ENCODE results near the gene FBXO8.

FBXO8 gene

GRCh38 chr4:174283507-174284471, at the start of gene FBXO8, which contains the start of gene CEP44:
Gene FBXO8, minus strand, starts transcription at chr4:174283667. Its CDS starts 20,575 bp downstream, at chr4:174263092.
Gene CEP44, plus strand, starts transcription at chr4:174283911. Its CDS starts 15,211 bp downstream, at chr4:174299122.
- Histone ChIP-seq H3K9me3 (ENCODE audit: low read length) (no peaks in the 10 kb centered on the region), H2AFZ (ENCODE audit: low read depth, low read length) (peak within 1 kb of the TSS; percentile 91), H3K4me3 (ENCODE audit: low read length) (peak within 1 kb of the TSS; percentile 86), H3K27me3 (ENCODE audit: insufficient read depth, low read length) (no peaks in the 10 kb centered on the region), H3K4me1 (ENCODE audit: insufficient read depth, low read length) (peaks cover 18% of the 10 kb centered on the region), H3K36me3 (ENCODE audit: insufficient read depth, low read length) (no peaks in the 10 kb centered on the region)

GRCh38 chr4:174332741-174333493, 49.5 kb upstream of the FBXO8 start:
- Histone ChIP-seq H3K9me3 (ENCODE audit: low read length) (no peaks in the 10 kb centered on the region), H3K4me3 (ENCODE audit: low read length) (no peak overlapping the region), H2AFZ (ENCODE audit: low read depth, low read length) (no peak overlapping the region), H3K4me1 (ENCODE audit: insufficient read depth, low read length) (no peaks in the 10 kb centered on the region), H3K36me3 (ENCODE audit: insufficient read depth, low read length) (no peaks in the 10 kb centered on the region), H3K27me3 (ENCODE audit: insufficient read depth, low read length) (no peaks in the 10 kb centered on the region)

GRCh38 chr4:174324725-174325124, 41.3 kb upstream of the FBXO8 start:
- H3K9me3 ChIP-seq (ENCODE audit: low read length): no peaks in the 10 kb centered on the region
- peaks cover 2% of the 10 kb centered on the region for H3K36me3 ChIP-seq (ENCODE audit: insufficient read depth, low read length)
- H2AFZ ChIP-seq (ENCODE audit: low read depth, low read length): no peak overlapping the region
- no peaks in the 10 kb centered on the region for H3K27me3 ChIP-seq (ENCODE audit: insufficient read depth, low read length)
- no peaks in the 10 kb centered on the region for H3K4me1 ChIP-seq (ENCODE audit: insufficient read depth, low read length)
- no peak overlapping the region for H3K4me3 ChIP-seq (ENCODE audit: low read length)

GRCh38 chr4:174324236-174324635, 40.8 kb upstream of the FBXO8 start:
- no peak overlapping the region for H2AFZ ChIP-seq (ENCODE audit: low read depth, low read length)
- no peak overlapping the region for H3K4me3 ChIP-seq (ENCODE audit: low read length)
- H3K4me1 ChIP-seq (ENCODE audit: insufficient read depth, low read length): no peaks in the 10 kb centered on the region
- no peaks in the 10 kb centered on the region for H3K9me3 ChIP-seq (ENCODE audit: low read length)
- peaks cover 2% of the 10 kb centered on the region for H3K36me3 ChIP-seq (ENCODE audit: insufficient read depth, low read length)
- no peaks in the 10 kb centered on the region for H3K27me3 ChIP-seq (ENCODE audit: insufficient read depth, low read length)

- Histone ChIP-seq H3K36me3 (ENCODE audit: insufficient read depth, low read length) (peaks cover 9% of the 10 kb centered on the region), H3K27me3 (ENCODE audit: insufficient read depth, low read length) (no peaks in the 10 kb centered on the region), H2AFZ (ENCODE audit: low read depth, low read length) (no peak overlapping the region), H3K4me1 (ENCODE audit: insufficient read depth, low read length) (no peaks in the 10 kb centered on the region), H3K4me3 (ENCODE audit: low read length) (no peak overlapping the region), H3K9me3 (ENCODE audit: low read length) (no peaks in the 10 kb centered on the region)
Observed at GRCh38 chr4:174320494-174321199, 37.2 kb upstream of the FBXO8 start.

- H3K9me3 ChIP-seq (ENCODE audit: low read length): no peaks in the 10 kb centered on the region
- H2AFZ ChIP-seq (ENCODE audit: low read depth, low read length): no peak overlapping the region
- no peaks in the 10 kb centered on the region for H3K4me1 ChIP-seq (ENCODE audit: insufficient read depth, low read length)
- H3K36me3 ChIP-seq (ENCODE audit: insufficient read depth, low read length): peaks cover 9% of the 10 kb centered on the region
- no peaks in the 10 kb centered on the region for H3K27me3 ChIP-seq (ENCODE audit: insufficient read depth, low read length)
- no peak overlapping the region for H3K4me3 ChIP-seq (ENCODE audit: low read length)
Observed at GRCh38 chr4:174318829-174319764, 35.6 kb upstream of the FBXO8 start.

- H3K4me3 ChIP-seq (ENCODE audit: low read length): no peak overlapping the region
- H3K9me3 ChIP-seq (ENCODE audit: low read length): no peaks in the 10 kb centered on the region
- H2AFZ ChIP-seq (ENCODE audit: low read depth, low read length): no peak overlapping the region
- no peaks in the 10 kb centered on the region for H3K4me1 ChIP-seq (ENCODE audit: insufficient read depth, low read length)
- H3K27me3 ChIP-seq (ENCODE audit: insufficient read depth, low read length): no peaks in the 10 kb centered on the region
- H3K36me3 ChIP-seq (ENCODE audit: insufficient read depth, low read length): peaks cover 9% of the 10 kb centered on the region
Observed at GRCh38 chr4:174317531-174317930, 34.1 kb upstream of the FBXO8 start.

GRCh38 chr4:174316954-174317353, 33.5 kb upstream of the FBXO8 start:
- H3K9me3 ChIP-seq (ENCODE audit: low read length): no peaks in the 10 kb centered on the region
- H3K4me1 ChIP-seq (ENCODE audit: insufficient read depth, low read length): no peaks in the 10 kb centered on the region
- H3K27me3 ChIP-seq (ENCODE audit: insufficient read depth, low read length): no peaks in the 10 kb centered on the region
- no peak overlapping the region for H3K4me3 ChIP-seq (ENCODE audit: low read length)
- peaks cover 13% of the 10 kb centered on the region for H3K36me3 ChIP-seq (ENCODE audit: insufficient read depth, low read length)
- no peak overlapping the region for H2AFZ ChIP-seq (ENCODE audit: low read depth, low read length)

GRCh38 chr4:174316546-174316945, 33.1 kb upstream of the FBXO8 start:
- Histone ChIP-seq H3K36me3 (ENCODE audit: insufficient read depth, low read length) (peaks cover 13% of the 10 kb centered on the region), H3K4me1 (ENCODE audit: insufficient read depth, low read length) (no peaks in the 10 kb centered on the region), H3K4me3 (ENCODE audit: low read length) (no peak overlapping the region), H2AFZ (ENCODE audit: low read depth, low read length) (no peak overlapping the region), H3K9me3 (ENCODE audit: low read length) (no peaks in the 10 kb centered on the region), H3K27me3 (ENCODE audit: insufficient read depth, low read length) (no peaks in the 10 kb centered on the region)

- no peaks in the 10 kb centered on the region for H3K27me3 ChIP-seq (ENCODE audit: insufficient read depth, low read length)
- H3K4me3 ChIP-seq (ENCODE audit: low read length): no peak overlapping the region
- H3K36me3 ChIP-seq (ENCODE audit: insufficient read depth, low read length): peaks cover 11% of the 10 kb centered on the region
- no peak overlapping the region for H2AFZ ChIP-seq (ENCODE audit: low read depth, low read length)
- H3K4me1 ChIP-seq (ENCODE audit: insufficient read depth, low read length): no peaks in the 10 kb centered on the region
- no peaks in the 10 kb centered on the region for H3K9me3 ChIP-seq (ENCODE audit: low read length)
Observed at GRCh38 chr4:174314770-174315169, 31.3 kb upstream of the FBXO8 start.

- no peak overlapping the region for H3K4me3 ChIP-seq (ENCODE audit: low read length)
- peaks cover 13% of the 10 kb centered on the region for H3K36me3 ChIP-seq (ENCODE audit: insufficient read depth, low read length)
- no peaks in the 10 kb centered on the region for H3K4me1 ChIP-seq (ENCODE audit: insufficient read depth, low read length)
- H2AFZ ChIP-seq (ENCODE audit: low read depth, low read length): no peak overlapping the region
- no peaks in the 10 kb centered on the region for H3K27me3 ChIP-seq (ENCODE audit: insufficient read depth, low read length)
- H3K9me3 ChIP-seq (ENCODE audit: low read length): no peaks in the 10 kb centered on the region
Observed at GRCh38 chr4:174314274-174314673, 30.8 kb upstream of the FBXO8 start.

- Histone ChIP-seq H3K9me3 (ENCODE audit: low read length) (no peaks in the 10 kb centered on the region), H3K27me3 (ENCODE audit: insufficient read depth, low read length) (no peaks in the 10 kb centered on the region), H2AFZ (ENCODE audit: low read depth, low read length) (no peak overlapping the region), H3K4me1 (ENCODE audit: insufficient read depth, low read length) (no peaks in the 10 kb centered on the region), H3K4me3 (ENCODE audit: low read length) (no peak overlapping the region), H3K36me3 (ENCODE audit: insufficient read depth, low read length) (peaks cover 24% of the 10 kb centered on the region)
Observed at GRCh38 chr4:174312993-174313392, 29.5 kb upstream of the FBXO8 start.

Data from neuron (in vitro differentiated cells).